RWPE2 (cell line): ENCODE results near the gene TEPSIN.

Source experiments
- ATAC-seq: fragments of 200-7000 bp; cut with Tn5 transposase; 3 replicates; pipeline ENCODE4 v1.9.1; 2021; ENCODE audit warnings: low read depth
- DNase-seq: peaks from one replicate; pipeline ENCODE4 v3.0.0-alpha.2; 2020; ENCODE audit warnings: low spot score
- H3K27ac ChIP-seq: fragments of 450-650 bp; 2 replicates; pipeline ENCODE4 v1.5.1; 2017; ENCODE audit warnings: mild to moderate bottlenecking; ENCODE audit not compliant: poor library complexity, severe bottlenecking
- H3K27me3 ChIP-seq: fragments of 250-450 bp; sonication (Bioruptor Pico); 2 replicates; pipeline ENCODE4 v1.5.1; 2021; ENCODE audit warnings: mild to moderate bottlenecking, moderate library complexity; ENCODE audit not compliant: insufficient read depth, poor library complexity, severe bottlenecking
- H3K36me3 ChIP-seq: fragments of 250-450 bp; sonication (Bioruptor Pico); 2 replicates; pipeline ENCODE4 v1.5.1; 2020; ENCODE audit warnings: low read depth, mild to moderate bottlenecking, moderate library complexity
- H3K4me1 ChIP-seq: fragments of 250-450 bp; sonication (Bioruptor Pico); 2 replicates; pipeline ENCODE4 v1.5.1; 2021; ENCODE audit warnings: mild to moderate bottlenecking, moderate library complexity; ENCODE audit not compliant: insufficient read depth, poor library complexity, severe bottlenecking
- H3K4me3 ChIP-seq: fragments of 250-450 bp; sonication (Bioruptor Pico); 2 replicates; pipeline ENCODE4 v1.5.1; 2021; ENCODE audit warnings: mild to moderate bottlenecking, moderate library complexity; ENCODE audit not compliant: severe bottlenecking
- H3K9me3 ChIP-seq: fragments of 250-450 bp; sonication (Bioruptor Pico); 2 replicates; pipeline ENCODE4 v1.5.1; 2021; ENCODE audit warnings: mild to moderate bottlenecking, moderate library complexity; ENCODE audit not compliant: severe bottlenecking
- TF ChIP-seq, protein P1 (sequence below): fragments of 450-650 bp; IDR thresholded peaks from one replicate; pipeline ENCODE4 v1.5.1; 2017; ENCODE audit warnings: mild to moderate bottlenecking, moderate library complexity; ENCODE audit not compliant: poor library complexity, severe bottlenecking

Gene TEPSIN

DNA sequence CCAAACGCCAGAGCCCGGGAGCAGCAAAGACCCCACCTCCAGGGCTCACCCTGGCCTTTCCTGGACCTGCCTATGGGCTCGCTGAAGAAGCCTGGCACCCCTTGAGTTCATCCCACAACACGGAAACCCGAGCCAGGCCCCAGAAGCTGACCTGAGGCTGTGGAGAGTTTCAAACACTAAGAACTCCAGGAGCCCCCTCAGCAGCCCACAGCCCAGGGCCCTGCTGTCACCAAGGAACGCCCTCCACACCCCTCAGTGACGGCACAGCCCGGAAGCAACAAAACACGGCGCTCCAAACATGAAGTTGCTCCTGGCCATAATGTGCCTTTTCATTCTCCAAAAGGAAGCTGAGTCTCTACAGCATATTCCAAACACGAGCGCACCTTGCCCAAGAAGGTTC lies 47.0 kb upstream of the TEPSIN start:
- H3K4me1 ChIP-seq: no peaks in the 10 kb centered on the region

DNA sequence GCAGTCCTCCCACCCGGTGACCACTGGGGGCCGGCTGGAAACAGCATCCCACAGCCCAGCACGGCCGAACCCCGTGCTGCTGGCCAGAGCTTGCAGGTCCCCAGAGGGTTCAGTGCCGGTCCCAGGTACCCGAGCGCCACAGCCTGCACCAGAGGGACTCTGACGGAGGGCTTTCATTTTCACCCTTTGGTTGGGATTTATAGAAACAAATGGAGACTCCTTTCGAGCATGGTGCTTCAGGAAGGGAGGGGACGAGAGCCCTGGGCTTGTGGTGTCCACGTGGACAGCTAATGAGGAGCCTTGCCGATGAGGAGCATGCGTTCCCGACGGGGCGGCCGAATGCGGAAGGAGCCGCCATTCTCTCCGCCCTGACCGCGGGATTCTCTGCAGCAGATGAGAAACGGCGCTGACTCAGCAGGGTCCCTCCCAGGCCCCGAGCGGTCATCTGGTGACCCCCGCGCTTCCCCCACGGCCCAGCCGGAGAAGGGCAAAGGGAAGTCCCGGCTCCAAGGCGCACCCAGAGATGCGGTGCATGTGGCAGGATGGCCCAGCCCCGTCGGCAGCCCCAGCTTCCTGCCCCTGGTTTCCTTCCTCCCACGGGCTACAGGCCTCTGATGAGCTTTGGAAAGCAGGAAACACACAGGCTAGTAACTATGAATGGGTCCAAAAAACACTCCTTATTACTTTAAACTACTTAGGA lies 46.5 kb upstream of the TEPSIN start:
- H3K36me3 ChIP-seq: peaks cover 51% of the 10 kb centered on the region
- H3K4me3 ChIP-seq: no peak overlapping the region
- TF ChIP-seq, protein P1, sequence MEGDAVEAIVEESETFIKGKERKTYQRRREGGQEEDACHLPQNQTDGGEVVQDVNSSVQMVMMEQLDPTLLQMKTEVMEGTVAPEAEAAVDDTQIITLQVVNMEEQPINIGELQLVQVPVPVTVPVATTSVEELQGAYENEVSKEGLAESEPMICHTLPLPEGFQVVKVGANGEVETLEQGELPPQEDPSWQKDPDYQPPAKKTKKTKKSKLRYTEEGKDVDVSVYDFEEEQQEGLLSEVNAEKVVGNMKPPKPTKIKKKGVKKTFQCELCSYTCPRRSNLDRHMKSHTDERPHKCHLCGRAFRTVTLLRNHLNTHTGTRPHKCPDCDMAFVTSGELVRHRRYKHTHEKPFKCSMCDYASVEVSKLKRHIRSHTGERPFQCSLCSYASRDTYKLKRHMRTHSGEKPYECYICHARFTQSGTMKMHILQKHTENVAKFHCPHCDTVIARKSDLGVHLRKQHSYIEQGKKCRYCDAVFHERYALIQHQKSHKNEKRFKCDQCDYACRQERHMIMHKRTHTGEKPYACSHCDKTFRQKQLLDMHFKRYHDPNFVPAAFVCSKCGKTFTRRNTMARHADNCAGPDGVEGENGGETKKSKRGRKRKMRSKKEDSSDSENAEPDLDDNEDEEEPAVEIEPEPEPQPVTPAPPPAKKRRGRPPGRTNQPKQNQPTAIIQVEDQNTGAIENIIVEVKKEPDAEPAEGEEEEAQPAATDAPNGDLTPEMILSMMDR: no peak
- no peak for DNase-seq
- H3K27me3 ChIP-seq: no peaks in the 10 kb centered on the region
- H3K27ac ChIP-seq: no peak overlapping the region
- H3K9me3 ChIP-seq: no peaks in the 10 kb centered on the region
- ATAC-seq: no peak
- H3K4me1 ChIP-seq: no peaks in the 10 kb centered on the region

More for the DNA sequence above, 47.0 kb upstream of the TEPSIN start:
- DNase-seq (no peak), ATAC-seq (no peak)
- H3K27ac ChIP-seq: no peak overlapping the region
- TF ChIP-seq, protein P1: no peak
- H3K36me3 ChIP-seq: peaks cover 55% of the 10 kb centered on the region
- H3K4me3 ChIP-seq: no peak overlapping the region
- no peaks in the 10 kb centered on the region for H3K27me3 ChIP-seq
- no peaks in the 10 kb centered on the region for H3K9me3 ChIP-seq

DNA sequence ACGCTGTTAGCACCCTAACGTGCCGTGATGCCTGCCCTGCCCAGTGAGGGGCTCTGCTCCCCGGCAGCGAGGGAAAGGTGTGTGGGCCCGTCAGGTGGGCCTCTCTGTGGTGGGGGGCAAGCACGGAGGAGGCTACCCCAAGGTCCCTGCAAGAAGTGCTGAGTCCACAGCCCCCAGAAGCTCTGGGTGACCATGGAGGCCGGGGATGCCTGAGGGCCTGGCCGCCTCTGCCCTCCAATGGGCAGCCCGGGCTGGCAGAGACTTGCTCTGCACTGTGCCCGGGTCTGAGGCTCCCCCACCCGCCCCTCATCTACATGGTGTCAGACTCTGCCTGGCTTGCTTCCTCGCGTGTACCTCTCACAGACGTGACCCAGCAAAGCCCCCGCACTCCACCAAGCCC lies 44.0 kb upstream of the TEPSIN start:
- no peak for ATAC-seq
- Histone ChIP-seq H3K27ac (no peak overlapping the region), H3K4me1 (no peaks in the 10 kb centered on the region), H3K9me3 (no peaks in the 10 kb centered on the region), H3K27me3 (no peaks in the 10 kb centered on the region), H3K36me3 (peaks cover 42% of the 10 kb centered on the region), H3K4me3 (no peak overlapping the region)
- TF ChIP-seq, protein P1: no peak
- no peak for DNase-seq

DNA sequence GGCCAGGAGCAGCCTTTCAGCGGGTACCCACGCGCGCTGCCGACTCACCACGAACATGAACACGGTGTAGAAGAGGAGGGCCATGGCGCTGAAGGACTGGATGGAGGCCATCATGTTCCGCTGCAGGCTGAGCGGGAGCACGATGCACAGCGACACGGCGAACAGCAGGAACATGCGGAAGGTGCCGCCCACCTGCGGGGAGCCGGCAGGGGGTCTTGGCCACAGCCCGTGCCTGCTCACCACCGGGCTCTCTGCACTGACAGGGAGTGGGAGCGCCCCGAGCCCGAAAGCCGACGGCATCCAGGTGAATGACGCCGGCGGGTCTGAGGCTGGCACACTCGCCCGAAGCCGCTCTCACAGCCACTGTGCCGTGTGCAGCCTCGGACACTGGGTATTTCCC lies 43.3 kb upstream of the TEPSIN start:
- no peak overlapping the region for H3K4me3 ChIP-seq
- ATAC-seq: no peak

DNA sequence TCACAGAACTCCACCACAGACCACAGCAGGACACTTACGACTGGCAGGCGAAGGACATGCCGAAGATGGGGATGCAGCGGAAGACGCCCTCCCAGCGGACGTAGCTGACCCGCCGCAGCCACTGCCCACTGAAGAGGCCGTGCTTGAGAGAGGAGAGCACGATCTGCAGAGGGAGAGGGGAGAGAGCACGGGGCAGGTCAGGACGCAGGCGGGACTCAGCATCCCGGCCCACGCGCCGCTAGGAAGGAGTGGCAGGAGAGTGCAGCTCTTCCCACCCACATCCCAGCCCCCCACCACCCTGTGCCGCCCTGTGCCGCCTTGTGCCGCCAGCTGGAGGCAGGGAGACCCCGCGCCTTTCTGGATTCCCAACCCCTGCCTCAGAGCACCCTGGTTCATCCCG lies 41.7 kb upstream of the TEPSIN start:
- Histone ChIP-seq H3K4me3 (no peak overlapping the region), H3K9me3 (no peaks in the 10 kb centered on the region), H3K36me3 (peaks cover 53% of the 10 kb centered on the region), H3K27me3 (no peaks in the 10 kb centered on the region), H3K27ac (no peak overlapping the region), H3K4me1 (no peaks in the 10 kb centered on the region)
- TF ChIP-seq, protein P1: no peak
- DNase-seq (no peak), ATAC-seq (no peak)

More for the DNA sequence above, 43.3 kb upstream of the TEPSIN start:
- H3K4me1 ChIP-seq: no peaks in the 10 kb centered on the region
- TF ChIP-seq, protein P1: no peak
- no peaks in the 10 kb centered on the region for H3K9me3 ChIP-seq
- peaks cover 43% of the 10 kb centered on the region for H3K36me3 ChIP-seq
- no peaks in the 10 kb centered on the region for H3K27me3 ChIP-seq
- no peak for DNase-seq
- no peak overlapping the region for H3K27ac ChIP-seq
